Psoas muscle (tissue), 8 donors: Measurements from ENCODE around the gene TSPYL1. TPM values are rescaled to one million over a fixed set of nuclear protein-coding genes. Genes with fewer than 3 reads are reported as not detected.
"Not testable (repeated sequence)": the region's sequence is repeated elsewhere in the genome, so short reads cannot be mapped to it uniquely, and the experiment has no call there.

Experiments
- ATAC-seq, 4 donors: fragments of 200-7000 bp; cut with Tn5 transposase; one replicate each; pipeline ENCODE4 v1.9.1; 2020; ENCODE audit warnings: moderate library complexity in 3 of 4, mild to moderate bottlenecking in 2 of 4
- DNase-seq, 2 donors: peaks; one replicate each; pipeline ENCODE4 v3.0.0-alpha.2; 2020
- H3K27ac ChIP-seq: fragments of 200-600 bp; one replicate; pipeline ENCODE4 v1.8.0; 2022
- H3K27me3 ChIP-seq, 3 donors: fragments of 200-600 bp in 1 of 3; one replicate each; pipeline versions ENCODE4 v1.6.1 to v1.8.0; 2013 to 2022; ENCODE audit warnings: low read length in 2 of 3, mild to moderate bottlenecking in 2 of 3, moderate library complexity in 1 of 3; ENCODE audit not compliant: insufficient read depth in 3 of 3
- H3K36me3 ChIP-seq, 2 donors: fragments of 200-600 bp in 1 of 2; one replicate each; pipeline versions ENCODE4 v1.6.1 to v1.8.0; 2013 to 2022; ENCODE audit warnings: low read depth in 1 of 2, mild to moderate bottlenecking in 1 of 2, moderate library complexity in 1 of 2; ENCODE audit not compliant: insufficient read depth in 1 of 2
- H3K4me1 ChIP-seq: fragments of 200-600 bp; one replicate; pipeline ENCODE4 v1.8.0; 2022
- H3K4me3 ChIP-seq: fragments of 200-600 bp; one replicate; pipeline ENCODE4 v1.8.0; 2022; ENCODE audit warnings: mild to moderate bottlenecking
- H3K9me3 ChIP-seq: fragments of 200-600 bp; one replicate; pipeline ENCODE4 v1.8.0; 2022
- WGBS, 3 donors: extraction: QIAGEN DNeasy Blood & Tissue Kit; methylation state at CpG; one replicate each; pipeline versions ENCODE4 v1.1.6 to v1.1.7; 2013; 5-methylcytosine and 5-hydroxymethylcytosine counted together
- intact Hi-C, 2 donors: fragments of 100-400 bp; cut with DNase I; formaldehyde crosslinking; loops; one replicate each; pipeline versions ENCODE4 v1.11.0 to v1.14.2; 2022
- polyA plus RNA-seq, 3 donors: library from polyadenylated mRNA; stranded (reverse); fragments of 200-250 nt; gene quantifications; one replicate each; pipeline ENCODE4 v1.2.3, GENCODE V29; 2013
- total RNA-seq, 4 donors: library from RNA; stranded (reverse); fragmentation: NEBNext Ultra II Directional in 2 of 4; extraction: Animal tissue kit (Norgen Biotek cat#: 25700) in 2 of 4; gene quantifications; one replicate each; pipeline versions ENCODE4 v1.2.1 to v1.2.4, GENCODE V29; 2021 to 2023
- TF ChIP-seq, protein P1 (sequence below): fragments of 200-600 bp; IDR thresholded peaks from one replicate; pipeline ENCODE4 v1.8.0; 2022; ENCODE audit warnings: antibody characterized with exemption
- donor health status: healthy with polysubstance abuse.
- donor health status: DM: no; HTN: no; CAD: no; lungs with moderate emphysema.
- donor health status: Bipolar disorder and iron deficiency.
- donor health status: healthy.
- donor health status: DM: yes; HTN: yes; CAD: no.
- donor health status: DM: no; HTN: no; CAD: no.
- donor health status: DM: no; HTN: no; CAD: no.
- donor health status: DM: yes; HTN: yes; CAD: no.

TSPYL1 gene
- total and polyA plus RNA-seq, 7 donors, result 20.5 to 174 (median 96.3) TPM

DNA sequence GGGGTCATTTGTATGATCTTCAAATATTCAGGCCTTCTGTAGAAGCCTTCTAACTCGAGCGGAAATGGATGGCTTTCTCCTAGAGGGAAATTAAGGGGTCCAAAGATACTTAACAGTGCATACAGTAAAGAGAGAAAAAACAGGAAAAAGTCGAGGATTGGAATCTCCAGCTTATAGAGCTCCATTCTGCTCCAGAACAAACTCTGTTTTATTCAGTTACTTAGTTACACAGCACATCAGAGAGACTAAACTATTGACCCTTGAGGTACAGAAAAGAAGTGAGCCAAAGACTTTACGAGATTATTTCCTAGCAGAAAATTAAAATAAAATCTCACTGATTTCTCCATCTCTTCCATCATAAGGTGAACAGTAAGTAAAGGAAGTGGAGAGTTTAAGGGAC, 47.3 kb upstream of the TSPYL1 start:
- peaks cover 24% of the 10 kb centered on the region for H3K4me1 ChIP-seq
- 65 to 67% (median 67%) methylated on average over 4 of the region's 4 CpGs for WGBS, 3 donors
- no peak for ATAC-seq

DNA sequence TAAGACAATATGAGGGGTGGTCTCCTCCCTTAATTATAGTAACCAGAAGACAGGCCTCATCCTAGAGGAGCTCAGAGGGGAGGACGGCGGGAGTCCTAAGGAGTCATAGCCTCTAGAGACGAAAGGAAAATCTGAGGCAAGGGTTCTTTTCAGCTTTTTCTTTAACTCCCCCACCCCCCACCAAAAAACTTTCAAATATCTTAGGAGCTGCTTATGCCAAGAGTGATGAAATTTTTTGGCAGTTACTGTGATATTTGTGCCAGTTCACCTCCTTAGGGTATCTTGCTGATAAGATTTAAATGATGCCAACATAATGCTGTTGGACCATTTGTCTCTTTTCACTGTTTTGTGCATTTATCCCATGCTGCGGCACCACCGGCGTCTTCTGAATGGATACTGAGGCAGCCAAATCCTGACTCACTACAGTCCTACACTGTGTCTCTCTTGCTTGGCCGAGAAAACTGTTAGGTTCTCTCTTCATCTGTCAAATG, 46.5 kb upstream of the TSPYL1 start:
- H3K27me3 ChIP-seq, result no peaks in the 10 kb centered on the region
- H3K27ac ChIP-seq, result no peak overlapping the region
- no peaks in the 10 kb centered on the region for H3K9me3 ChIP-seq
- peaks cover 24% of the 10 kb centered on the region for H3K4me1 ChIP-seq
- TF ChIP-seq, protein P1, sequence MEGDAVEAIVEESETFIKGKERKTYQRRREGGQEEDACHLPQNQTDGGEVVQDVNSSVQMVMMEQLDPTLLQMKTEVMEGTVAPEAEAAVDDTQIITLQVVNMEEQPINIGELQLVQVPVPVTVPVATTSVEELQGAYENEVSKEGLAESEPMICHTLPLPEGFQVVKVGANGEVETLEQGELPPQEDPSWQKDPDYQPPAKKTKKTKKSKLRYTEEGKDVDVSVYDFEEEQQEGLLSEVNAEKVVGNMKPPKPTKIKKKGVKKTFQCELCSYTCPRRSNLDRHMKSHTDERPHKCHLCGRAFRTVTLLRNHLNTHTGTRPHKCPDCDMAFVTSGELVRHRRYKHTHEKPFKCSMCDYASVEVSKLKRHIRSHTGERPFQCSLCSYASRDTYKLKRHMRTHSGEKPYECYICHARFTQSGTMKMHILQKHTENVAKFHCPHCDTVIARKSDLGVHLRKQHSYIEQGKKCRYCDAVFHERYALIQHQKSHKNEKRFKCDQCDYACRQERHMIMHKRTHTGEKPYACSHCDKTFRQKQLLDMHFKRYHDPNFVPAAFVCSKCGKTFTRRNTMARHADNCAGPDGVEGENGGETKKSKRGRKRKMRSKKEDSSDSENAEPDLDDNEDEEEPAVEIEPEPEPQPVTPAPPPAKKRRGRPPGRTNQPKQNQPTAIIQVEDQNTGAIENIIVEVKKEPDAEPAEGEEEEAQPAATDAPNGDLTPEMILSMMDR, result no peak
- H3K36me3 ChIP-seq, result no peaks in the 10 kb centered on the region
- DNase-seq, result no peak
- H3K4me3 ChIP-seq, result no peak overlapping the region
- intact Hi-C loops, result no loop called here
- WGBS, 3 donors, result 72 to 84% (median 76%) methylated on average over 7 of the region's 7 CpGs
- ATAC-seq, result no peak

More for the DNA sequence above, 47.3 kb upstream of the TSPYL1 start:
- no peaks in the 10 kb centered on the region for H3K36me3 ChIP-seq
- H3K9me3 ChIP-seq, result no peaks in the 10 kb centered on the region
- no peaks in the 10 kb centered on the region for H3K27me3 ChIP-seq
- no peak overlapping the region for H3K4me3 ChIP-seq
- no peak for DNase-seq
- intact Hi-C loops, result no loop called here
- TF ChIP-seq, protein P1, result no peak
- H3K27ac ChIP-seq, result no peak overlapping the region

DNA sequence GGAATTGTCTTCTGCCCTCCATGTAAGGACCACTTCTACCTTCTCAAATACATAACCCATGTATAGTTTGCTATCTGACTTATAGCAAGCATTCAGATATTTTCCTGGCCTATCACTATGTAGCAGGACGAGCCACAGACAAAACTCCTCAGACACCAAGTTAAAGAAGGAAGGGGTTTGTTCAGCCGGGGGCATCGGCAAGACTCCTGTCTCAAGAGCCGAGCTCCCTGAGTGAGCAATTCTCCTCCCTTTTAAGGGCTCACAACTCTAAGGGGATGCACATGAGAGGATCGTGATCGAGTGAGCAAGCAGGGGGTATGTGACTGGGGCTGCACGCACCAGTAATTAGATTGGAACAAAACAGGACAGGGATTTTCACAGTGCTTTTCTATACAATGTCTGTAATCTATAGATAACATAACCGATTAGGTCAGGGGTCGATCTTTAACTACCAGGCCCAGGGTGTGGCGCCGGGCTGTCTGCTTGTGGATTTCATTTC, 46.0 kb upstream of the TSPYL1 start:
- WGBS, 3 donors, result 94 to 96% (median 94%) methylated on average over 9 to 11 of the region's 11 CpGs
- not testable (repeated sequence) for H3K27ac ChIP-seq

DNA sequence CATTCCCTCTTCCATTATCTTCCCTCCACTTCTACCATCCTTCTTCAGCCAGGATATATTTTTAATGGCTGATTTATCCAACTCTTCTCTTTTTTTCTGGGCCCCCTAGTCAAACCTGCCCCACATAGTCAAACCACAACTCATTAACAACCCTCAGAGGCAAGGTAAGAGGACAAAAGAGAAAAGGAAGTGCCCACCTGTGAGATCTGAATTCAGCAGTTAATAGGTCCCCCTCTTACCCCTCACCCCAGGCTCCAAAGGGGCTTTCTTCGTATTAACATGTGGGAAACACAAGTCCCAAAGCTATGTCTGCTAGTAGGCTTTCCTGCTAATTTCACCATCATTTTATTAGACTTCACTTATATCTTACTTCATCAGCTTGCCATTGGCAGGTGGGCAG, 44.1 kb upstream of the TSPYL1 start:
- whole genome bisulfite sequencing, 3 donors, result 81 to 93% (median 85%) methylated on average over 1 of the region's 1 CpG

More for the DNA sequence above, 46.0 kb upstream of the TSPYL1 start:
- H3K4me3 ChIP-seq, H3K9me3 ChIP-seq, DNase-seq, H3K36me3 ChIP-seq, intact Hi-C loops, ATAC-seq, H3K27me3 ChIP-seq: not testable (repeated sequence)
- H3K4me1 ChIP-seq, result peaks cover 24% of the 10 kb centered on the region

DNA sequence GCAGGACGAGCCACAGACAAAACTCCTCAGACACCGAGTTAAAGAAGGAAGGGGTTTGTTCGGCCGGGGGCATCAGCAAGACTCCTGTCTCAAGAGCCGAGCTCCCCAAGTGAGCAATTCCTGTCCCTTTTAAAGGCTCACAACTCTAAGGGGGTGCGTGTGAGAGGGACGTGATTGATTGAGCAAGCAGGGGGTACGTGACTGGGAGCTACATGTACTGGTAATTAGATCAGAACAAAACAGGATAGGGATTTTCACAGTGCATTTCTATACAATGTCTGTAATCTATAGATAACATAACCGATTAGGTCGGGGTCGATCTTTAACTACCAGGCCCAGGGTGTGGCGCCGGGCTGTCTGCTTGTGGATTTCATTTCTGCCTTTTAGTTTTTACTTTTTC, 42.2 kb upstream of the TSPYL1 start:
- H3K27ac ChIP-seq, intact Hi-C loops, H3K4me1 ChIP-seq, H3K27me3 ChIP-seq, ATAC-seq, DNase-seq, H3K4me3 ChIP-seq, H3K36me3 ChIP-seq, H3K9me3 ChIP-seq: not testable (repeated sequence)
- WGBS, 3 donors, result 88 to 90% (median 88%) methylated on average over 13 of the region's 13 CpGs

More for the DNA sequence above, 44.1 kb upstream of the TSPYL1 start:
- Histone ChIP-seq H3K9me3 (no peaks in the 10 kb centered on the region), H3K27me3 (no peaks in the 10 kb centered on the region), H3K36me3 (no peaks in the 10 kb centered on the region), H3K4me3 (no peak overlapping the region), H3K27ac (no peak overlapping the region), H3K4me1 (peaks cover 16% of the 10 kb centered on the region)
- ATAC-seq (no peak), DNase-seq (no peak)
- intact Hi-C loops, result no loop called here
- TF ChIP-seq, protein P1, result no peak
